ENCODE data around the gene CCDC33. TPM values are rescaled to one million over a fixed set of nuclear protein-coding genes. Genes with fewer than 3 reads are reported as not detected.
A peak's percentile ranks its signal among the peaks of the same experiment; 100 is the strongest.

The CCDC33 gene
- total and polyA plus RNA-seq, 2 donors from 2014 or later: 0.63 TPM; not detected in 1

DNA sequence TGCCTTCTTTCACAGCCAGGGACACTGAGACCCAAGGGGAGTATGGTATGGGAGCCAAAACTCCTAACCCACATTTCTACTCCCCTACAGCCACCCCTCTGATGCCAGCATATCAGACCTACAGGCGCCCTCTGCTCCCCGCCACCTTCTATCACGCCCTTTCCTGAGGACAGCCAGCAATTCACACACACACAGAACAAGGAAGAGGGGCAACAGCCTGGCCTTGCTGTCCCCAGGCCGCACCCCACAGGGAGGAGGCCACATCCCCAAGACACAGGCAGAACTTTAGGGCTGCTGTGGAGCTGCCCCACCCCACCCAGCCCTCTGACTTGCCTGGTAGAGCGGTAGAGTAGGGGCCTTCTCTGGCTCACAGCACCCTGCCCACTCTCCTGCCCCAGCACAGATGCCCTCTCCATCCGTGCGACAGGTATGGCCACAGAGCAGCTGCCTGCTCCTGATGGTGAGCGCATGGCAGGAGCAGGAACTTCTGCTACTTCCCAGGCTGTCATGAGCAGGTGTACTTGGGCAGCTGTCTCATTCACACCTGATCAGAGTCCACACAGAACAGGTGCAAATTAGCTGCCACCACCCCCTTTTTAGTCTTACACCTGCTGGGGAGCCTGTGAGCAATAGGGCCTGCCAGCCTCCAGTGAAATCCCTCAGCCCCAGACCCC lies 33.4 kb downstream of the CCDC33 start:
- intact Hi-C loops (cut with DNase I): no loop called here
- no peaks in the 10 kb centered on the region for H3K27me3 ChIP-seq (ENCODE audit: control insufficient read depth, insufficient read depth, low read length)
- no peak overlapping the region for H3K27ac ChIP-seq (ENCODE audit: low read depth in 2 of 2, low read length in 2 of 2)
- no peaks in the 10 kb centered on the region for H3K9me3 ChIP-seq (ENCODE audit: control insufficient read depth in 2 of 3, insufficient read depth in 1 of 3, low read length in 3 of 3)
- H3K4me3 ChIP-seq (ENCODE audit: low read length in 3 of 3): no peak overlapping the region
- no peak overlapping the region for H3K9ac ChIP-seq (ENCODE audit: low read length in 3 of 3)
- peak in 1 of 5 donors; percentile 14 for DNase-seq
- H3K36me3 ChIP-seq (ENCODE audit: control insufficient read depth in 2 of 3, insufficient read depth in 3 of 3, low read length in 3 of 3): no peaks in the 10 kb centered on the region
- H3K4me1 ChIP-seq (ENCODE audit: control insufficient read depth in 2 of 3, insufficient read depth in 2 of 3, low read depth in 1 of 3, low read length in 3 of 3): no peaks in the 10 kb centered on the region
- TF ChIP-seq, protein P1, sequence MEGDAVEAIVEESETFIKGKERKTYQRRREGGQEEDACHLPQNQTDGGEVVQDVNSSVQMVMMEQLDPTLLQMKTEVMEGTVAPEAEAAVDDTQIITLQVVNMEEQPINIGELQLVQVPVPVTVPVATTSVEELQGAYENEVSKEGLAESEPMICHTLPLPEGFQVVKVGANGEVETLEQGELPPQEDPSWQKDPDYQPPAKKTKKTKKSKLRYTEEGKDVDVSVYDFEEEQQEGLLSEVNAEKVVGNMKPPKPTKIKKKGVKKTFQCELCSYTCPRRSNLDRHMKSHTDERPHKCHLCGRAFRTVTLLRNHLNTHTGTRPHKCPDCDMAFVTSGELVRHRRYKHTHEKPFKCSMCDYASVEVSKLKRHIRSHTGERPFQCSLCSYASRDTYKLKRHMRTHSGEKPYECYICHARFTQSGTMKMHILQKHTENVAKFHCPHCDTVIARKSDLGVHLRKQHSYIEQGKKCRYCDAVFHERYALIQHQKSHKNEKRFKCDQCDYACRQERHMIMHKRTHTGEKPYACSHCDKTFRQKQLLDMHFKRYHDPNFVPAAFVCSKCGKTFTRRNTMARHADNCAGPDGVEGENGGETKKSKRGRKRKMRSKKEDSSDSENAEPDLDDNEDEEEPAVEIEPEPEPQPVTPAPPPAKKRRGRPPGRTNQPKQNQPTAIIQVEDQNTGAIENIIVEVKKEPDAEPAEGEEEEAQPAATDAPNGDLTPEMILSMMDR (IDR thresholded peaks at IDR 0.05; ENCODE audit: borderline replicate concordance, extremely low read depth, insufficient read depth): no peak
- FAIRE-seq: no peak

DNA sequence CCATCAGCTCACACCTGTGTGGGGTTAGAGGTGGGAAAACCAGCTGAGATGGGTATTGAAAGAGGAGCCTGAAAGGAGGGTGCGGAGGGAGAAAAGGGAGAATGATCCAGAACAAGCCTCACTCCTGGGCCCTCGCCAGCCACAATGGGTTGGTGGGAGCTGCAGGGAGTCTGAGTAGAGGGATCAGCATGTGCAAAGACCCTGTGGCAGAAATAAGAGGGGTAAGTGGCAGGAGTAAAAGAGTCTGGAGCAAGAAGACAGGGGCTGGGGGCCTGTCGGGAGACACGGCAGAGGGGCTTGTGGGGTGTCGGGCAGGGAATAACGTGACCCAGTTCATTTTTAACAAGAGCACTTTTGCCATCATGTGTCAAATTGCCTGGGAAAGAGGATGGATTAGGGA lies 34.0 kb downstream of the CCDC33 start:
- TF ChIP-seq, protein P1 (IDR thresholded peaks at IDR 0.05; ENCODE audit: borderline replicate concordance, extremely low read depth, insufficient read depth): no peak
- DNase-seq (peak in 1 of 5 donors; percentile 11), FAIRE-seq (no peak)
- Histone ChIP-seq H3K9me3 (ENCODE audit: control insufficient read depth in 2 of 3, insufficient read depth in 1 of 3, low read length in 3 of 3) (no peaks in the 10 kb centered on the region), H3K27ac (ENCODE audit: low read depth in 2 of 2, low read length in 2 of 2) (no peak overlapping the region), H3K4me3 (ENCODE audit: low read length in 3 of 3) (no peak overlapping the region), H3K9ac (ENCODE audit: low read length in 3 of 3) (no peak overlapping the region), H3K4me1 (ENCODE audit: control insufficient read depth in 2 of 3, insufficient read depth in 2 of 3, low read depth in 1 of 3, low read length in 3 of 3) (no peaks in the 10 kb centered on the region), H3K36me3 (ENCODE audit: control insufficient read depth in 2 of 3, insufficient read depth in 3 of 3, low read length in 3 of 3) (no peaks in the 10 kb centered on the region), H3K27me3 (ENCODE audit: control insufficient read depth, insufficient read depth, low read length) (no peaks in the 10 kb centered on the region)
- intact Hi-C loops (cut with DNase I): no loop called here

DNA sequence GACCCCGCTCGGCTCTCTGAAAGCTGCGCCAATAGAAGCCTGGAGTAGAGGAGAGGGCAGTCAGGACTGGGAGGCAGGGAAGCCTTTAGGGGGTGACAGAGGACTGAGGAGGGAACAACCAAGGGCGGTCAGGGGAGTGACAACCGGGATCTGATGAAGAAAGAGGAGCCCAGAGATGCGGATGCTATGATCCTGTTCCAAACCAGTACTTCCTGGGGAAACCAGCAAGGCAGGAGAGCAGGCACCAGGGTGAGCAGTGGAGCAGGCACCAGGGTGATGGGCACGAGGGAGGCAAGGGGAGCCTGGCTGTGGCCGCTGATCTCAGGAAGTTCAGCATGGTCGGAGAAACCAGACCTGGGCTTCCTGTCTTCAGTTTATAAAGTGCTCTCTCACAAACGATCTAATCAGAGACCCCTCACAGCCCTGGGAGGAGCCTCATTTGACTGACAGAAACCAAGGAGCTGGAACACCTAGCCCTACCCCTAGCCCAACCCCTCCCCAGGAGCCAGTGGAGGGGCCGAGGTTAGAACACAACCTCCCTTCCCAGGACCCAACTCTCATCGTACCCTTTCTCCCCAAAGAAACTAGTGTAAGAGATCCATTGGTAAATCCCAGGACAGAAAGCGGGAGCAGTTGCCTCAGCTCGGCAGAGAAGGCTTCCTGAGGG lies 34.9 kb downstream of the CCDC33 start:
- Histone ChIP-seq H3K27ac (ENCODE audit: low read depth in 2 of 2, low read length in 2 of 2) (no peak overlapping the region), H3K27me3 (ENCODE audit: control insufficient read depth, insufficient read depth, low read length) (no peaks in the 10 kb centered on the region), H3K4me3 (ENCODE audit: low read length in 3 of 3) (no peak overlapping the region), H3K36me3 (ENCODE audit: control insufficient read depth in 2 of 3, insufficient read depth in 3 of 3, low read length in 3 of 3) (no peaks in the 10 kb centered on the region), H3K9me3 (ENCODE audit: control insufficient read depth in 2 of 3, insufficient read depth in 1 of 3, low read length in 3 of 3) (no peaks in the 10 kb centered on the region), H3K4me1 (ENCODE audit: control insufficient read depth in 2 of 3, insufficient read depth in 2 of 3, low read depth in 1 of 3, low read length in 3 of 3) (no peaks in the 10 kb centered on the region), H3K9ac (ENCODE audit: low read length in 3 of 3) (no peak overlapping the region)
- intact Hi-C loops (cut with DNase I): no loop called here
- DNase-seq: peak in 1 of 5 donors; percentile 46
- no peak for FAIRE-seq
- TF ChIP-seq, protein P1 (IDR thresholded peaks at IDR 0.05; ENCODE audit: borderline replicate concordance, extremely low read depth, insufficient read depth): no peak
